Measurements from ENCODE around the gene DPY19L1.
"Not testable (repeated sequence)": the region's sequence is repeated elsewhere in the genome, so short reads cannot be mapped to it uniquely, and the experiment has no call there.

The DPY19L1 gene

DNA sequence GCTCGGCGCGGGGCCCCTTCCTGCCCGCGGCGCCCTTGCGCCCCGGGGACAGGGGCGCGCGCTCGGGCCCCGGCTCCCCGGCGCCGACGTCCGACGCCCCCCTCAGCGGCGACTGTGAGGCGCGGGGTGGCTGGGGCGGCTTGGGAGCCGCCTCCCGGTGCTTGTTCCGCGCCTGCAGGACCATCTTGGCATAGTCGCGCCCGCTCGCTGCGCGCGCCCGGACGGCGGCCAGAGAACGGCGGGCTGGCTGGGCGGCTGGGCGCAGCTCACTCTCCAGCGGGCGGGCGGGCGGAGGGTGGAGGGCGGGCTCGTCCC lies at the start of gene DPY19L1:
DPY19L1 (minus strand) TSS at position 275 of the 315 bp plus-strand sequence; CDS start at position 184, 91 bp downstream.
- no peak for DNase-seq

DNA sequence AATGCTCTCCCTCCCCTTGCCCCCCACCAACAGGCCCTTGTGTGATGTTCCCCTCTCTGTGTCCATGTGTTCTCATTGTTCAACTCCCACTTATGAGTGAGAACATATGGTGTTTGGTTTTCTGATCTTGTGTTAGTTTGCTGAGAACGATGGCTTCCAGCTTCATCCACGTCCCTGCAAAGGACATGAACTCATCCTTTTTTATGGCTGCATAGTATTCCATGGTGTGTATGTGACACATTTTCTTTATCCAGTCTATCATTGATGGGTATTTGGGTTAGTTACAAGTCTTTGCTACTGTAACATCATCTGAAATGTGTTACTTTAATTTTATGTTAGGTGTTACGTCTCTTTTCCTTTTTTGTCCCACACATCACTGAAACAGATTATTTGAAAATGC lies 42.2 kb upstream of the DPY19L1 start:
- DNase-seq = not testable (repeated sequence)

DNA sequence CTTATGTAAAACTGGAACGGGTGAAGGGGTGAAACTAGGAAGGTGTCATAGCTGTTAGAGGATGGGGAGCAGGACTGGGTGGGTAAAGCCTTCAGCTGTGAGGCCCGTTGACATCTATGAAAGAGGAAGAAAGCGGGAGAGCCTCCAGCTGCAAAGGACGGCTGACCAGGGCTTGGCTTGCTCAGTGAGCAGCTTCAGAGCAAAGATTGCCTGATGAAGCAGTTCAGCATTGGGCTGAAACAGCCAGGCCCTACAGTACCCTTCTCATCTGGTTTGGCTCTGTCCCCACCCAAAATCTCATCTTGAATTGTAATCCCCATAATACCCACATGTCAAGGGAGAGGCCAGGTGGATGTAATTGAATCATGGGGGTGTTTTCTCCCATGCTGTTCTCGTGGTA lies 36.7 kb upstream of the DPY19L1 start:
- DNase-seq = not testable (repeated sequence)

DNA sequence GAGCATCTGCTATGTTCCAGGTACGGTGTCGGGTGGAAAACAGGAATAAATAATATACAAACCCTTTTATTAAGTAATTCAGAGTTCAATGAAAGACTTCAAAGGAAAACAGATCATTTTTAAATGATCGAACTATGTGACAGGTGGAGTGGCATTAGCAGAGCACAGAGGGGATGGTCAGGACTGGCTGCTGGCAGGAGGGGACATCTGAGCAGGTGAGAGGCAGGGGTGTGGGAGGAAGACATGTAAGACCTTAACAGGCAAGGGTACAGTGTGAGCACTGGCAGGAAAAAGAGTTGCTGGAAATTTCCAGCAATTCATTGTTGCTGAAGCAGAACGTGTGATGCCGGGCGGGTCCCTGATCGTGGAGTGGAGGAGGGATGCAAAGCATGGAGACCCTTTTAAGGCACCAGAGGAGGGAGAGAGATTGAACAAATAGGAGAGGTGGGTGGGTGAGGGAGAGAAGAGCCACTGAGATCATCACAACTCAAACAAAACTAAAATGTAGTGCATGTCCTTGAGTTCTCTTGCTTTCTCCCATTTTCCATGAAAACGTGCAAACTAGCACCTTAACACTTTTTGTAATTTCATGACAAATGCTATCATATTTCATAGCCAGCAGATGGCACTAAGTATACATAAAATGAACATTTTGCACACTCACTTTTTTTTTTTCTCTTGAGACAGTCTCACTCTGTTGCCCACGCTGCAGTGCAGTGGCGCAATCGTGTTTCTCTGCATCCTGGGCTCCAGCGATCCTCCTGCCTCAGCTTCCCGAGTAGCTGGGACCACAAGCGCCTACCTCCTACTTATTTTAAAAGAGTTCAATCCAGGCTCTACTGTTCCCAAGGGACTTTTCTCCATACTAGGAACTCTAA lies 35.9 kb upstream of the DPY19L1 start:
- peak; percentile 56 for DNase-seq

DNA sequence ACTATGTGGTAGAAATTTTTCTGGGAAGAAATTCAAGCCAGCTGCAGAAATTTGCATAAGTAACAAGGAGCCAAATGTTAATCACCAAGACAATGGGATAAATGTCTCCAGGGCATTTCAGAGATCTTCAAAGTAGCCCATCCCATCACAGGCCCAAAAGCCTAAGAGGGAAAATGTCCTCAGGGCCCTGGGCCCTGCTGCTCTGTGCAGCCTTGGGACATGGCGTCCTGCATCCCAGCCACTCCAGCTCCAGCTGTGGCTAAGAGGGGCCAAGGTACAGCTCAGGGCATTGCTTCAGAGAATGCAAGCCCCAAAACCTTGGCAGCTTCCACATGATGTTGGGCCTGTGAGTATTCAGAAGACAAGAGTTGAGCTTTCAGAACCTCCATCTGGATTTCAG lies 31.8 kb upstream of the DPY19L1 start:
- not testable (repeated sequence) for DNase-seq

DNA sequence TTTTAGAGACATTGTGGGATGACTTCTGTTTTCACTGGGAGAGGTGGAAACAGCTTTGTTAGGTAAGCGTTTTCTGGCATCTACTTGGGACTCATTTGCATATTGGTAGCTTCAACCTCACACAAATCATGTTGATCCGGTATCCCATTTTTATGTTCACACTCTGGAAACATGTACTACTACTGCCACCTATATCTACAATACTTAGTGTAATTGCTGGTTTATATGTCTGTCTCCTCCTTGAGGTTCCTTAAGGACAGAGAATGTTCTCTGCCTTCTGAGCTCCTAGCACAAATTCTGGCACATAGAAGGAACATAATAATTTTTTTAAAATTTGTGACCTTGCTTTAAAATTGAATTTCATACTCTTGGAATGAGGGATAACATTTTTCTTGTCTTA lies 28.1 kb upstream of the DPY19L1 start:
- not testable (repeated sequence) for DNase-seq

DNA sequence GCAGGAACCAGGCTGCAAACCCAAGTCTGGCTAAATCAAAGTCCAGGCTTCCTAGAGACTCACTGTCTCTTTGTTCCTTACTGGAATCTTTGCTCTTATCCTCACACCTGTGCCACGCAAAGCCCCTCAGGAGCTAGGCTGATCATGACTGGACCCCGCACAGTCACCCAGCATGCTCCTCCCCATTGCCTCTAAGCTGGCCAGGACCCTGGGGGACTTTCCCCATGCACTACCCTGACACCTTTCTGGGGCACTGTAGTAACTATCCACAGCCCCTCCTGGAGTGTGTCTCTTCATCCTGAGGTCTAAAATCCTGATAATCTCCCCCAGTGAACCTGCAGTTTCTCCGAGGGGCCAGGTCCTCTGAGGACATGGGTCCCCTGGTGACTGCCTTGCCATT lies 21.3 kb upstream of the DPY19L1 start:
- DNase-seq = not testable (repeated sequence)

DNA sequence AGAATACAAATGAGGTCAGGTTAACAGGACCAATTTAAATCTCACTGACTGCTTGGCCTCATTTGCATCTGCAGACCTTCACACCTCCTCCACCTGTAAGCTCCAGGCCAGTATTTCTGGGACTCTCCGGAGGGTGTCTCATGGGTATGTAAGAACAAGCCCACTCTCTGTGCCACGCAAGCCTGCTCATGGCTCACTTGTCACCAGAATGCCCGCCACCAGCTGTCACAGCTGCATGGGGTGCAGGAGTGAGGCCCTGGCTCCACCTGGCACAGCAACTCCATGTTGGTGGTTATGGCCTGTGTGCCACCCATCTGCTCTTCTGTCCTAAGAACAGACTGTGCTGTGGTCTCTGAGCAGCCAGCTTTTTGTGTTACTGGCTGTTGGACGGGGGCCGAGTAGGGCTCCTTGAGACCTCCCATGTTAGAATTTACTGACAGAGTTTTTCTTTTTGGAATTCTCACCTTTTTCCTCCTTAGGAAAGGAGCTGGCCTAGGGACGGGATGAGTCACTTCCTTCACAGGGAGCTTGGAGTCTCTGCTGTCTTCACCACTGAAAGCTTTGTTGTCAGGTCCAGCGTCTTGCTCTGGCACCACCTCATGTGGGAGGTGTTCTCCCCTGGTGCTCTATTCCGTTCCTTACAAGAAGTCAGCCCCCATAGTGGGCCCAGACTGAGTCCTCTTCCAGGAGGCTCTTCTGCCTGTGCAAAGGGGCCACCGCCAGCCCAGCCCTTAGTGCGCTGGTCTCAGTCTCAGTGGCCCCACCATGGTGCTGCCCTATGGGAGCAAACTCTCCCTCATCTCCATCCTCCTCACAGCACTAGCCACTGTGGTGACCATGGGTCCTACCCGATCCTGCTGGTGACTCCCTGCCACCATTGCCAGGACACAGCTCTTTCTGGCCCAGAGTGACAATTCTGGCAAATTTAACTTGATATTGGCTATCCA lies 20.5 kb upstream of the DPY19L1 start:
- not testable (repeated sequence) for DNase-seq

DNA sequence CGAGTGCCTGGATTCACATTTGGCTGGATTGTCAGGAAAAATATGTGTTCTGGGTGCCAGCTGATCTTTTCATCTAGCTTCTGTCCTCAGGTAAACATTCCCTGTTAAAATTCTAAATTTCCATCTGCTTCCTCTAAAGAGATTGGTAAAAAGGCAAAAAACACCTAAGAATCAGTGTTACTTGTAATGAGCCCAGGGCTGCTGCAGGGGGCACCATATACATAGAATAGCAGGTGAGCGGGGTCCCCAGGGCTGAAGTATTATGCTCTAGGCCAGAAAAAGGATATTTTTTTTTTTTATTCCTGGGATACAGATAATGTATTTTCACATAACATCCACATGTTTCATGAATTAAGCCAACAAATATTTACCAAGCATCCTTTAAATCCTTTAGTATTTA lies 18.4 kb upstream of the DPY19L1 start:
- not testable (repeated sequence) for DNase-seq

DNA sequence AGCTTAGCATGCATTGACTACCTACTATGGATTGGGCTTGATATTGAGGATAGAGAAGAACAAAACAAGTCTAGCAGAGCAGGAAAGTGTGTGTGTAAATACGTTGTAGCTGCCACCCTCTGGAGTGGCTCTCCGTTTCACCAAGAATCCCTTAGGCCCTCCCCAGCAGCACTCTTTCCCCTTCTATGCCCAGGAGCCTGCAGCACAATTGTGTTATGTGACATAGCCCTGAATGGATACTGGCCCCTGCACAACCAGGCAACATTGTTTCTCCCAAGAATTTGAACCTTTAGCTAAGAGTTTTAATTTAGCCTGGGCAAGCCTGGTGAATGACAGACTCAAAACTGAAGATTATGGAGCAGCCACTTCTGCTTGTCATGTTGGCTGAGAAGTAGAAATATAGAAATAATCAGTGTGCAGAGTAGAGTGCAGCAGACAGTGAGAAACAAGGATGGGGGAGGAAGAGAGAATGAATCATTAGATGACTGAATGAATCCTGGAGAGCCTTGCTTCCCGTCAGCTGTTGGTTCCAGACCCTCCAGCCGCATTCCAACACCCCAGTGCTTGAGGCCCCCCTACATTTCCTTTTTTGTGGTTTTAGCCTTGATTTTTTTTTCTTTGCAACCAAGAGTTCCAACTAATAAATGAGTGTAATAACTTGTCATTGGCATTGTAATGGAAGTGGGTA lies 16.3 kb upstream of the DPY19L1 start:
- DNase-seq = not testable (repeated sequence)

DNA sequence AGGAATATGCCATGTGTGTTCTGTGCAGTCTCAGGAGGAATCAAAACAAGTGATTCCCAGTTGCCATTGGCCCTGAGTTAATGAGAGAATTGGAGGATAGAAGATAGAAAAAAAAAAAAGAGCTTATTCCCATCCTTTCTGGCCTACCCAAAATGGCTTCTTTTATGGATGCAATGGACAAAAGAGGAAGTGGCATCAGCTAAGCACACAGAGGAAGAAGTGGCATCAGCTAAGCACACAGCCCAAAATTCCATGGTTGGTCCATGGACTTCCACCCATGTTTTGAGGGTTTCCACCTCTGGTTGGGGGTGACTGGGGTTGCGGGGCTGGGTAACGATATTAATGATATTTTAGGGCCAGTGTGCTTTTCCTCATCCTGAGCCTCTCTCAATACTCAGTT lies 11.1 kb upstream of the DPY19L1 start:
- not testable (repeated sequence) for DNase-seq

DNA sequence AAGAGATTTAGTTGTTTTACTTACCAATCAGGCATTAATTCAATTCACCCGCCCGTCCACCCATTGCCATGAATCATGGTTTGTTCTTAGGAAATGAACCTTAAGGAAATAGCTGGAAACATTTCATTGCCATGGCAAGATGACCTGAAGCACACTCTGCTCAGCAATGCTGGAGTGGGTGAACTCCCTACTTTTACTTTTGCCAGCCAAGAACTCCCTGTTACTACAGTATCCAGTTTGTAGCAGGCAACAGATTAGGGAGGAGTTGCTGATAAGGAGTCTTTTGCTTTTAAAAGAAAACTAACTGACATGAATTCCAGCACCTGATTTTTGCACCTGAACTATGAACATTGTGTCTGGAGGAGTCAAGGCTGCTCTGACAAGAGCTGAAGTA lies 10.6 kb upstream of the DPY19L1 start:
- not testable (repeated sequence) for DNase-seq

DNA sequence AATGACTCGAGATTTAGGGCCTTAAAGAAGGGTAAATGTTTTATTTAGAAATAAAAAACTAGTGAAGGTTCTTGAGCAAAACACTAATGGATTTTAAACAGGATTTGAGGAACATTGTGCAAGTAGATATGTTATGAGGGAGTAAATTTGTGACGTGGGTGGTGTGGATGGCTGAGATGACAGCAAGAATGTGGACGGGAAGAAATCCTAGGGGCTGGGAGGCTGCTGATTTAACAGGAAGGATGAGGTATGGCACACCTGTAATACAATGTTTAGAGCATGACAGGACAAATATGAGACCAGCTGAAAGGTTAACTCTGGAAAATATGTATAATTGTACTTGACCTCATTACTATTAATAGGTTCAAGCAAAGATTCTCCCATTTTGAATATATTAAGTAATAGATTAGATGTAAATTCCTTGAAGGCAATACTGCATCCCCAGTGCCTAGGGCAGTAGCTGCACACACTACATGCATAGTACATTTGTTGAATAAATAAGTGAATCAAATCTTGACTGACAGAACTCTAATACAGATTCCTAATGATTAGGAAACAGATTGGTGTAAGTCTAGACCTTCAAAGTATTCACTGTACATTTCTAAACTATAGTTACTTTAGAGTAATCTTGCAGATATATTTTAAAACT lies 10.1 kb upstream of the DPY19L1 start:
- DNase-seq = not testable (repeated sequence)

DNA sequence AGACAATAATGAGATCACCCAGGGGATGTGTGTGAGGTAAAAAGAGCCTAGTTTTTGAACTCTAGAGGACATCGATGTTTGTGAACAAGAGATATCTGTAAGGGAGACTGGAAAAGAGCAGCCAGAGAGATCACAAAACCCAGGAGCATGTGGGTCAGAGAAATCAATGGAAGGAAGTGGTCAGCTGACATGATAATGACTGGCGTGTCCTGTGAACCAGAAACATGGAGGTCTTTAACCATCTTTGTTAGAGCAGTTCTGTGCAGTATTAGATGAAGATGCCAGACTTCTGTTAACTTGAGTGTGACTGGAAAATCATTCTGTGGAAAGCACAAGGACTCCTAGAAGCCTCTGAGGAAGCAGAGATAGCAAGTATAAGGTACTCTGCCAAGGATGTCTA lies 6.0 kb upstream of the DPY19L1 start:
- peak; percentile 55 for DNase-seq

DNA sequence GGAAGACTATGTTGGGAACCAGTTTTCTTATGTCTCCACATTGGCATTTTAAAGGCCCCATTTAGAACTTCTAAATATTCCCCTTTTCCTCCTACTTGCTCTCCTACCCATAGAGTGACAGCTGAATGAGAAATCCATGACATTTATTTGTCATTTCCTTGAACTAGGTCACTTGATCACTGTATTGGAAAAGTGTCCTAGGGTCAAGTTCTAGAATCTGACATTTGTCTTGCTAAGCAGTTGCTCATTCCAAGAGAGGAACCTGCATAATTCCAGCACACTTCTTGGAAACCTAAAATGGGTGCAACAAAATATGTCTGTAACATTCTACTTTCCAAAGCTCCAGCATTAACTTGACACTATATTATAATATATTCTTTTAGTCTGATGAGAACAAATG lies 3.6 kb upstream of the DPY19L1 start:
- no peak for DNase-seq

DNA sequence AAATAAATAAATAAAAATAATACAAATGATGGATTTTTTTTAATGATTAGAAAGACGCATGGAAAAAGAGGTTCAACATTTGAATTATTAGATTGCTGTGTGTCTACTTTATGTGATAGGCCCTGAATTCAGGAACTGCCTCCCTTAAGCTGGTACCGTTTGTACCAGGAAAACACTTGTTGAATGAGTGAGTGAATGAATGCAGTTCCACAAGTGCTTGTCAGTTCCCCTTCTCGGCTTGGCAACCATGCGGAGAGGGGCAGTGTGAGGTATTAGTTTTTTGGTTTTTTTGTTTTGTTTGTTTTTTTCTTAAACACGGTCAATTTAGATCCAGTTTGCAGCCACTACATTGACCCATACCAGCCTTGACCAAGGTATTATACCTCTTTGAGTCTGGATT lies 2.1 kb upstream of the DPY19L1 start:
- DNase-seq = no peak

DNA sequence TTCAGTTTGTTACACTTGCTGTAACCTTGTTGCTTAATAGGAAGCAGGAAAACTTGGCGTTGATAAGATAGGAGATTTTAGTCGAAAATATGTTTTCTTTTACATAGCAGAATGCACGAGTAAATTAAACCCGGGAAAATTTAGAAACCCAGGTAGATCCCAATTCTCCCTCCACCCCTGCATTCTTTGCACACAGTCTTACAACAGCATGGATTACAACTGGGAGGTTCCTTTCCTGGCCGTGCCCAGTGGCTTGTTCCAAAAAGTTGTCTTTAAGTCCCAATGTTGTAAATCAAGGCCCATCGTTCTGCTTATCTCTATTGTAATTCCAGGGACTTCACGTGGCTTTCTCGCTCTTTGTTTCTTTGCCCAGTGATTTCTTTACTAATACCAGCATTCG lies 1.1 kb upstream of the DPY19L1 start:
- peak; percentile 14 for DNase-seq

DNA sequence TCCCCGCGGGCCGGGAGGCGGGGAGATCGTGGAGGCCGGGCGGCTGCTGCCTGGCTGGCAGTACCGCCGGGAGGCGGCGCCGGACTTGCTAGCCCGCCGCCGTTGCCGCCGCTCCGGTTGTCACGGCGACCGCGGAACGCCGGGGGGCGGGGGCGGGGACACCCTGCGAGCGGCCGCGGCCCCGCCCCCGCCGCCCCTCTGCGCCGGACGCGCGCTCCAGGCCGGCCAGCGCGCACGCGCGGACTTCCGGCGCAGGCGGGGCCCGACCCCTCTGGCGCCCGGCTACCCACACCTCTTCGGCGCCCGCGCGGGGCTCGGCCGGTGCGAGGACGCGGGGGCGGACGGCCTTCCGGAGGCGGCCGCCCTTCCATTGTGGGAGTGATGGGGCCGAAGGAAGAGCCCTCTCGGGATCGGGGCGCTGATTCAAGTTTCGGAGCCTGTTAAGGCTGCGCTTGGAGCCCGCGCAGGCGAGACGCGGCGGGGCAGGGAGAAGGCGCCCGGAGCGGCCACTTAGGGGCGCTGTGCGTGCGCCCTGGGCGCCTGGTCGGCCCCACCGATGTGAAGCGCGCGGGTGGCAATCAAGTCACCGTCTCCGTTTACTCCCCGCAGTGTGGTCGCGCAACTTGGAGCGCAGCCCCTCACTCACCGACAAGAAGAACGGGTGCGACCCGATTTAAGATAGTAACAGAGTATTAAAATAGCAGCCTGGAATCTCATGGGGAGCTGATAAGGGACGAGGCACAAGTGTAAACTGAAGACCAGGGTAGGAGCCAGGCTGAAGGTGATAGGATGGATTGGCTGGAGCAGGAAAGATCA lies 449 bp upstream of the DPY19L1 start:
- DNase-seq = peak; percentile 97

DNA sequence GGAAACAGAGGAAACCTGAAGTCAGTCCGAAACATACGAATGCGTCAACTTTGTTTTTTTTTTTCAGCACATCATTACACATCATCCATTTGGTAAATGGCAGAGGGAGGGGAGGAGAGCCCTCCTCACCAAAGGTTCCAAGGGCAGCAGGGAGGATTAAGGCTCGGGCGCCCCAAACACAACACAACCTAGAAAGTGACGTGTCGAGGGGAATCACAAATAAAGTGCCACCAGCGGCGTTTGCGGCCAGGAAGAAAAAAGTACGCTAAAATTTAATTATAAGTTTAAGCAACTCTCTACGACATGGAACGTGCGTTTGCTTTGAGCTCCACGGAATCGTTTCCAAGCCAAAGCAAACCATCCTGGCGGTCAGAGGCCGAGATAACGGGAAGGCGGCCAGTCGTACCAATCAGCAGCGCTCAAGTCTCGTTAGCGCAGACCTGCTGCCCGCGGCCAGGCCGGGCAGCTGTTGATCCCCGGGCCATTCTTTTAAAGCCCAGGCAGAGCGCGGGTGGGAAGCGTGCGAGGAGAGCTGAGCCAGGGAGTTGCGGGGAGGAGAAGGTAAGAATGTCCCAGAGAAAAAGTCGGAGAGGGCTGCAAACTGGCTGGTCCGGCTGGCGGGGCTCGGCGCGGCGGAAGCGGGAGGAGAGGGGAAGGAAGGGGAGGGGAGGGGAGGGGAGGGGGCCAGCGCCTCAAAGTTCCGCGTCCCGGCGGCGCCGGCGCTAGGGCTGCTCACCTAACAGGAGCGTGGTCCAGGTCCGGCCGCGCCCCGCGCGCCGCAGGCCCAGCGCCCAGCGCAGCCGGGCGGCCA lies 719 bp downstream of the DPY19L1 start:
- peak; percentile 85 for DNase-seq

DNA sequence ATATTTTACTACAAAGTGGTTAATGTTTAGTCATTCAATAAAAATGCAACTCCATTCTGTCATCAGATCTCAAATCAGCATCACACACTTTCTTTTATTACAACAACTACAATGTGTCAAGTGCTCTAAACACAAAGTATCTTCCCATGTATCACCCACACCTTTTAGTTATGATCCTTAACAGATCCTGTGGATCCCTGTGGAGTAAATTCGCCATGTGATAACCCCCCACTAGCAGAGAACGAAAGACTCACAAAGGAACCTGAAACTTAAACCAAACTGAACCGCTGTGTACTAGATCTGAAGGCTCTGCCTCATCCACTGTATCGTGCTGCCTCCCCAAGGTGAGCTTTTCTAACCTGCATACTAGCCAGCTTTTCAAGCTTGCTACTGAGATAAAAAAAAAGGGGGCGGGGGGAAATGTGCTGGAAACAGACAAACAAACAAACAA lies 1.7 kb downstream of the DPY19L1 start:
- no peak for DNase-seq

DNA sequence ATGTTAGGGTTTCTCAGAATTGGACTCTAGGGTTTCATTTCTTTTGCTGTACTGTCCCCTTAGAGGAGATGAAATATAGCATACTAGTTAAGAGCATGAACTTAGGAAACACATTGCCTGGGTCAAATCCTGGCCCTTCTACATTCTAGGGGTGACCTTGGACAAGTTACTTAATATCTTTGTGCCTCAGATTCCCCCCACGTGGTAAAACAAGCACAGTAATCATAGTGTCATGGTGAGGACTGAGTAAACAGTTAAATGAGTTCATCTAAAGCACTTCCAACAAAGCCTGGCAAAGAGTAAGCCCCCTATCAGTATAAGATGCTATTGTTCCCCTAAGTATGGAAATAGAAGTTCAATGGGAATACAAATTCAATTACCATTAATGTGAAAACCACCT lies 5.1 kb downstream of the DPY19L1 start:
- DNase-seq = no peak

Measured in retina (tissue), 1 donor.